Stimulated activated CD4-positive, alpha-beta T cell treated with anti-CD3 and anti-CD28 coated beads, Interleukin-1b, Interleukin-23, amount 100 ng/mL, for 48 hours (primary cell): Measurements from ENCODE around the gene KIF4B.

Experiments used
- DNase-seq: peaks from one replicate; pipeline ENCODE4 v3.0.0-alpha.2; 2020

KIF4B gene

DNA sequence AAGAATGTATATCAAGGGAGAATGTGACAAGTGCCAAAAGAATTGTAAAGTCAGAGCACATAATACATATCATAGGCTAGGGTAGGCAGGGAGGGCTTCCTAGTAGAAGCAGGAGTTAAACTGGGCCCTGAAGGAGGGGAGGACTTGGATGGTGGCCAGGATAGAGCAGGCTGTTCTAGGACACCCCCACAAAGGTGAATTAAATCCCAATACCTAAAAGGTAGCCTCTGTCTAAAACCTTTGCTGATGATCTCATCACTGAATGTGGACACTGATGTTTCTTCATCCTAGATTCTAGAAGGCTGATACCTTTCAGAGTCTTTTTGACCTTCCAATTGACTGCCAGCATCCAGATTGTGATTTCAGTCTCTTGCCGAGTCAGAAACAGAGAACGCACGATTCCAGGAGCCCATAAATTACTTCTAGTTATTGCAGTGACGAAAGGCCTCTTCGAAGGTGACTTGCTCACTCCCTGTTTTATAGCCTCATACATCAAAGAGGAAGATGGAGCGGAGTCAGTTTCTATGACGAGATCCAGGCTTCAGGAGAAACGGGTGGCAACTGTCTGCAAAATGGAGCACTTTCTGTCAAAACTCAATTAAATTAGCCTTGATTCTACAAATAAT, 43.2 kb downstream of the KIF4B start:
- no peak for DNase-seq

DNA sequence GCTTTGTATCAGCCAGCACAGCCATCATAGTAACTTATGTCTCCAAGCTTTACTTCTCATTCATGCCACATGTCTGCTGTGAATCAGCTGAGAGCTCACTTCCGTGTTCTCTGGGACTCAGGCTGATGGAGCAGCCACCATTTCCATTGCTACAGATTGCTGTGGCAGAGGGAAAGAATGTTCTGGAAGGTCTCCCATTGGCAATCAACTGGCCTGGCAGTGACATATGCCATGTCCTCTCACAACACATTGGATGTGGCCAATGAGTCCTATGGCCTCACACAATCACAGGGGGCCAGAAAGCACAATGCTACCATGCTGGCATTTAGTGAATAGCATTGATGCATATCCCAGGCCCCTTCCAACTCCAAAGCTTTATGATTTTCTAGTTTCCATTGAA, 44.1 kb downstream of the KIF4B start:
- no peak for DNase-seq

DNA sequence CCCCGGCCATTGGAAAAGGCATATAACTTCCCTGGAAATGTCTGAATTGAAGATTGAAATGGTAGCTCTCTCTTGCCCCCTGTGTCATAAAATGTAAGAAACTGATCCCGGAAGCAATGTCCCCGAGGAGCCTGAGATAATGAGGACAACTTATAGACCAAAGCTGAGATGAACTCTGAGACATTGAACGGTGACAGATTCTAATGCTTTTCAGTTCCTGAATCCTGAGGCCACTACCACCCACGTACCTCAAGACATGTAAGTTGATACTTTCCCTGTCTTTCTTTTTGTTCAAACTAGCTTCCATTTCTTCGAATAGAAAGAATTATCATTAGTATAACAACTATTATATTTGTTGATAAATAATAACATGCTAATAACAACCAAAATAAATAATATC, 51.0 kb downstream of the KIF4B start:
- no peak for DNase-seq

DNA sequence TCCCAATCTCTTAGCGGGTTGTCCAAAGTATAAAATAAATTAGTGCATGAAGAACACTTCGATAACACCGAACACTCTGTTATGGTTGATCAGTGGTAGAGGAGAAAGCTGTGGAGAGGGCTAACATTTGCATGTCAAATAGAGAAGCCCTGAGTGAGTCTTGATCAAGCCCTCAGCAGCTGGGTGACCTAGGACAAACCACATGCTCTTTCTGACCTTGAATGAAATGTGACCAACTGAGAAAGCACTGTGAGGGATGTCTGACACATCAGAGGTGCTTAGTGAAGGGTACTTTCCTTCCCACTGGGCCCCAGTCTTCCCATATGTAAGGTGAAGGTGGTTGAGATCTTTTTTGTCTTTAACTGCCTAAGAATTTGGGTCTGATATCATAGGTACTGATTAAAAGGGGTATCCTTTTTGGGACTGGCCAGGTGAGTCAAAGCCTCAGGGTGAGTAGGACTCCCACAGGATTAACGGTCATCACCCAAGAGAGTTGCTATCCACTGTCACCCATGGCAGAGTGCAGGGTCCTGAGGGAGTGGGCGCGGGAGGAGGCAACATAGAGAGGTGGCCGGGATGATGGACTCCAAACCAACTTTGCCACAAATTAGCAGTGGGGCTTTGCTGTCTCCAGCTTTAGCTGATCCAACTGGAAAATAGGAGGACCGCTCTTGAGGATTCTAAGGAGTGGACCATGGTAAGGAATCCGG, 53.5 kb downstream of the KIF4B start:
- no peak for DNase-seq
